Astrocyte (in vitro differentiated cells and primary cell): Measurements from ENCODE around the gene GRM7.

Experiments used
- CTCF ChIP-seq: IDR thresholded peaks from 2 replicates; pipeline ENCODE4 v1.5.1; 2011; ENCODE audit warnings: low read depth, mild to moderate bottlenecking, inconsistent platforms, low read length, moderate library complexity; ENCODE audit not compliant: insufficient read depth
- EZH2 ChIP-seq: IDR thresholded peaks from 2 replicates; pipeline ENCODE4 v1.6.1; 2012; ENCODE audit warnings: mild to moderate bottlenecking, low read length, inconsistent platforms; ENCODE audit not compliant: insufficient read depth

GRCh38 chr3:7760718-7761117, 899.8 kb downstream of the GRM7 start:
- TF ChIP-seq CTCF (no peak), EZH2 (no peak)
